ENCODE data around the gene JAKMIP1.

GRCh38 chr4:6063684-6064083, 136.7 kb downstream of the JAKMIP1 start:
- TF ChIP-seq, protein P1, sequence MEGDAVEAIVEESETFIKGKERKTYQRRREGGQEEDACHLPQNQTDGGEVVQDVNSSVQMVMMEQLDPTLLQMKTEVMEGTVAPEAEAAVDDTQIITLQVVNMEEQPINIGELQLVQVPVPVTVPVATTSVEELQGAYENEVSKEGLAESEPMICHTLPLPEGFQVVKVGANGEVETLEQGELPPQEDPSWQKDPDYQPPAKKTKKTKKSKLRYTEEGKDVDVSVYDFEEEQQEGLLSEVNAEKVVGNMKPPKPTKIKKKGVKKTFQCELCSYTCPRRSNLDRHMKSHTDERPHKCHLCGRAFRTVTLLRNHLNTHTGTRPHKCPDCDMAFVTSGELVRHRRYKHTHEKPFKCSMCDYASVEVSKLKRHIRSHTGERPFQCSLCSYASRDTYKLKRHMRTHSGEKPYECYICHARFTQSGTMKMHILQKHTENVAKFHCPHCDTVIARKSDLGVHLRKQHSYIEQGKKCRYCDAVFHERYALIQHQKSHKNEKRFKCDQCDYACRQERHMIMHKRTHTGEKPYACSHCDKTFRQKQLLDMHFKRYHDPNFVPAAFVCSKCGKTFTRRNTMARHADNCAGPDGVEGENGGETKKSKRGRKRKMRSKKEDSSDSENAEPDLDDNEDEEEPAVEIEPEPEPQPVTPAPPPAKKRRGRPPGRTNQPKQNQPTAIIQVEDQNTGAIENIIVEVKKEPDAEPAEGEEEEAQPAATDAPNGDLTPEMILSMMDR (IDR thresholded peaks at IDR 0.05), result no peak
- TF ChIP-seq POLR2AphosphoS5 (IDR thresholded peaks at IDR 0.05) (no peak), POLR2A (IDR thresholded peaks at IDR 0.05) (no peak), EP300 (IDR thresholded peaks at IDR 0.05) (no peak)
